ENCODE results near the gene TNRC6B.
"Not testable (repeated sequence)": the region's sequence is repeated elsewhere in the genome, so short reads cannot be mapped to it uniquely, and the experiment has no call there.

TNRC6B gene

DNA sequence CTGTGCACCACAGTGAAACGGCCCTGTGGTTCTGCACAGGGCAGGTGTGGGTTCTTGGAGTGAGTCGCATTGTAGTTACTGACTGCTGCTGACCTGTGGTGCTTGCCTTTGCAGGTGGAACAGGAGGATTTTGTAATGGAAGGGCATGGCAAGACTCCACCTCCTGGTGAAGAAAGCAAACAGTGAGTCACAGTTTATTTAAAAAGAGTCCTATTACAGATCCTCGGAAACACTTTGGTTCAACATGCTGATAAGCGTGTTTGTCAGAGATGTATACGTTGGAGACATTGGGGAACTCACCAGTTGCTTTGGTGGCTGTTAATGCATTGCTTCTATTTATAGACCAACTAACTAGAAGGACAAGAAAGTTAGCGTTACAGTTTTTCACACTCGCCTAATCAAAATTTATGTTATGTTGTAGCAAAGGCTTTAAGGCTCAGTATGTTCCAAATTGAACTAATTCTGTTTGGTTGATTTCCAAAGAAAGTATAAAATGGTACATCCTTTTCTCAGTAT is 21.7 kb upstream of the TNRC6B start:
- no peak overlapping the region for H3K4me3 ChIP-seq (ENCODE audit: low read length)
- H2AFZ ChIP-seq (ENCODE audit: low read depth, low read length), result no peak overlapping the region
- no peaks in the 10 kb centered on the region for H3K4me1 ChIP-seq (ENCODE audit: low read length)
- TF ChIP-seq EZH2phosphoT487 (IDR thresholded peaks at IDR 0.05; ENCODE audit: low read depth), result no peak
- TF ChIP-seq, protein P1, sequence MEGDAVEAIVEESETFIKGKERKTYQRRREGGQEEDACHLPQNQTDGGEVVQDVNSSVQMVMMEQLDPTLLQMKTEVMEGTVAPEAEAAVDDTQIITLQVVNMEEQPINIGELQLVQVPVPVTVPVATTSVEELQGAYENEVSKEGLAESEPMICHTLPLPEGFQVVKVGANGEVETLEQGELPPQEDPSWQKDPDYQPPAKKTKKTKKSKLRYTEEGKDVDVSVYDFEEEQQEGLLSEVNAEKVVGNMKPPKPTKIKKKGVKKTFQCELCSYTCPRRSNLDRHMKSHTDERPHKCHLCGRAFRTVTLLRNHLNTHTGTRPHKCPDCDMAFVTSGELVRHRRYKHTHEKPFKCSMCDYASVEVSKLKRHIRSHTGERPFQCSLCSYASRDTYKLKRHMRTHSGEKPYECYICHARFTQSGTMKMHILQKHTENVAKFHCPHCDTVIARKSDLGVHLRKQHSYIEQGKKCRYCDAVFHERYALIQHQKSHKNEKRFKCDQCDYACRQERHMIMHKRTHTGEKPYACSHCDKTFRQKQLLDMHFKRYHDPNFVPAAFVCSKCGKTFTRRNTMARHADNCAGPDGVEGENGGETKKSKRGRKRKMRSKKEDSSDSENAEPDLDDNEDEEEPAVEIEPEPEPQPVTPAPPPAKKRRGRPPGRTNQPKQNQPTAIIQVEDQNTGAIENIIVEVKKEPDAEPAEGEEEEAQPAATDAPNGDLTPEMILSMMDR (IDR thresholded peaks at IDR 0.05; ENCODE audit: low read depth, low read length), result no peak; the same call in 1 of the 2 replicates
- H3K4me2 ChIP-seq (ENCODE audit: low read length), result no peak overlapping the region
- H4K20me1 ChIP-seq (ENCODE audit: insufficient read depth, low read length), result no peaks in the 10 kb centered on the region
- no peak overlapping the region for H3K27ac ChIP-seq (ENCODE audit: low read length)
- H3K9ac ChIP-seq (ENCODE audit: low read length), result no peak overlapping the region
- no peaks in the 10 kb centered on the region for H3K9me3 ChIP-seq (ENCODE audit: insufficient read depth, low read length)
- no peaks in the 10 kb centered on the region for H3K27me3 ChIP-seq (ENCODE audit: low read depth, low read length)
- H3K36me3 ChIP-seq (replicated peaks; ENCODE audit: low read depth, low read length), result no peaks in the 10 kb centered on the region
- no peaks in the 10 kb centered on the region for H3K79me2 ChIP-seq (ENCODE audit: low read length)

GRCh38 chr22:40156682-40157081 is 21.0 kb upstream of the TNRC6B start:
- not testable (repeated sequence) for H3K79me2 ChIP-seq (ENCODE audit: low read length); H3K9me3 ChIP-seq (ENCODE audit: insufficient read depth, low read length); H2AFZ ChIP-seq (ENCODE audit: low read depth, low read length); H3K27ac ChIP-seq (ENCODE audit: low read length); H3K4me3 ChIP-seq (ENCODE audit: low read length); H3K27me3 ChIP-seq (ENCODE audit: low read depth, low read length); H3K4me2 ChIP-seq (ENCODE audit: low read length); H3K4me1 ChIP-seq (ENCODE audit: low read length); H3K36me3 ChIP-seq (replicated peaks; ENCODE audit: low read depth, low read length); H4K20me1 ChIP-seq (ENCODE audit: insufficient read depth, low read length); H3K9ac ChIP-seq (ENCODE audit: low read length)

DNA sequence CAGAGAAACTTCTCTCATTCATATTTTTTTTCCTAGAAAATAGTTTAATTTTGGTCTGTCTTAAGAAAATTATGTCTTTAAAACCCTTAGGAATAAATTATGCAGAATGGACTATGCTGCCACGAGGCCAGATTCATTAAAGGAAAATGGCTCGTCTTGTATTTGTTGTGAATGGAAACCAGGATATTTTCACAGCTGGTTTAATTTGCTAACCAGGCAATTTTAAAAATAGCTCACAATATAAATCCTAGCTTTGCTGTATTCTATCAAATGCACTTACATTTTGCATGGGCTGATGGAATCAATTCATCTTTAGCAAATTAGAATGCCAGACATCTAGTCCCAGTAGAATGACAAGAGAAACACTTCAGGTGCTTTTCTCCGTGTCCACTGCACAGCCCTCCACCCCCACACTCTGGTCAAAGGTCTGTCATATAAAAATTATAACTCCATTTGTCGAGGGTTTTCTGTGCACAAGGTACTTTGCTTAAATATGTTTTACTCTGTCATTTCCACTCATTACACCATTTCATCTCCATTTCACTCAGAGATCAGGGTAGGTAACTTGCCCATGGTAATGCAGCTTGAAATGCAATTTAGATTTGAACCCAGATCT is 20.3 kb upstream of the TNRC6B start:
- TF ChIP-seq, protein P1 (IDR thresholded peaks at IDR 0.05; ENCODE audit: low read depth, low read length), result no peak
- TF ChIP-seq EZH2phosphoT487 (IDR thresholded peaks at IDR 0.05; ENCODE audit: low read depth), result no peak
- Histone ChIP-seq H4K20me1 (ENCODE audit: insufficient read depth, low read length) (no peaks in the 10 kb centered on the region), H3K36me3 (replicated peaks; ENCODE audit: low read depth, low read length) (no peaks in the 10 kb centered on the region), H2AFZ (ENCODE audit: low read depth, low read length) (no peak overlapping the region), H3K4me1 (ENCODE audit: low read length) (no peaks in the 10 kb centered on the region), H3K27ac (ENCODE audit: low read length) (no peak overlapping the region), H3K4me3 (ENCODE audit: low read length) (no peak overlapping the region), H3K9ac (ENCODE audit: low read length) (no peak overlapping the region), H3K9me3 (ENCODE audit: insufficient read depth, low read length) (no peaks in the 10 kb centered on the region), H3K4me2 (ENCODE audit: low read length) (no peak overlapping the region), H3K27me3 (ENCODE audit: low read depth, low read length) (no peaks in the 10 kb centered on the region), H3K79me2 (ENCODE audit: low read length) (no peaks in the 10 kb centered on the region)

DNA sequence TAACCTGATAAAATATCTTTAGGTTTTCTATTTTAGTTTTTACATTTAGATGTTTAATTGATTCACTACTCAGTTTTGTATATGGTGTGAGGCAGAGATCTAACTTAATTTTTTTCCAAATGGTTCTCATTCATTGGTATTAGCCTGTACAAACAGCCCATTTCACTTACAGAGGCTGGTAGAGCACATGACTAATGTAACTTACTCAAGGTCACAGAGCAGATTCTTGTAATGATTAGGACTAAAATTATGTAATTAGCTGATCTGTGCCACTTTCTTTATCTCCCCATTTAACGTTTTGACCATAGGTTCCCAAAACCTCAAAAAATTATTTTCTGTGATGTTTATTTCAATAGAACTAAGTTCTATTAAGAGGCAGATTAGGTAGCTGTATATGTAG is 16.5 kb upstream of the TNRC6B start:
- Histone ChIP-seq H3K36me3 (replicated peaks; ENCODE audit: low read depth, low read length) (peaks cover 7% of the 10 kb centered on the region), H3K27ac (ENCODE audit: low read length) (no peak overlapping the region), H3K27me3 (ENCODE audit: low read depth, low read length) (no peaks in the 10 kb centered on the region), H3K79me2 (ENCODE audit: low read length) (no peaks in the 10 kb centered on the region), H3K9me3 (ENCODE audit: insufficient read depth, low read length) (no peaks in the 10 kb centered on the region), H3K4me2 (ENCODE audit: low read length) (no peak overlapping the region), H3K4me3 (ENCODE audit: low read length) (no peak overlapping the region), H3K9ac (ENCODE audit: low read length) (no peak overlapping the region), H4K20me1 (ENCODE audit: insufficient read depth, low read length) (no peaks in the 10 kb centered on the region), H2AFZ (ENCODE audit: low read depth, low read length) (no peak overlapping the region), H3K4me1 (ENCODE audit: low read length) (no peaks in the 10 kb centered on the region)
- TF ChIP-seq EZH2phosphoT487 (IDR thresholded peaks at IDR 0.05; ENCODE audit: low read depth), result no peak
- TF ChIP-seq, protein P1 (IDR thresholded peaks at IDR 0.05; ENCODE audit: low read depth, low read length), result no peak

GRCh38 chr22:40165537-40165936 is 12.2 kb upstream of the TNRC6B start:
- H3K79me2 ChIP-seq (ENCODE audit: low read length); H2AFZ ChIP-seq (ENCODE audit: low read depth, low read length); H3K9ac ChIP-seq (ENCODE audit: low read length); H3K9me3 ChIP-seq (ENCODE audit: insufficient read depth, low read length); H4K20me1 ChIP-seq (ENCODE audit: insufficient read depth, low read length); H3K27ac ChIP-seq (ENCODE audit: low read length); H3K4me2 ChIP-seq (ENCODE audit: low read length); H3K4me1 ChIP-seq (ENCODE audit: low read length); H3K27me3 ChIP-seq (ENCODE audit: low read depth, low read length); H3K4me3 ChIP-seq (ENCODE audit: low read length); H3K36me3 ChIP-seq (replicated peaks; ENCODE audit: low read depth, low read length): not testable (repeated sequence)
